ENCODE data around the gene MSX1. TPM values are rescaled to one million over a fixed set of nuclear protein-coding genes. Genes with fewer than 3 reads are reported as not detected.

The MSX1 gene
- total RNA-seq, 1 donor from 2014 or later = 0.15 TPM

GRCh38 chr4:4869731-4870571 is 10.5 kb downstream of the MSX1 start:
- DNase-seq (ENCODE audit: low read depth) = no peak

- no peak for DNase-seq (ENCODE audit: low read depth)
These were observed 11.2 kb downstream of the MSX1 start for GRCh38 chr4:4870576-4871241.

GRCh38 chr4:4871242-4871572 is 11.7 kb downstream of the MSX1 start:
- DNase-seq (ENCODE audit: low read depth) = no peak

GRCh38 chr4:4871573-4872313 is 12.3 kb downstream of the MSX1 start:
- no peak for DNase-seq (ENCODE audit: low read depth)

GRCh38 chr4:4872314-4872903 is 12.9 kb downstream of the MSX1 start:
- DNase-seq (ENCODE audit: low read depth) = no peak

- DNase-seq (ENCODE audit: low read depth) = no peak
These were observed 13.7 kb downstream of the MSX1 start for GRCh38 chr4:4873203-4873602.

- DNase-seq (ENCODE audit: low read depth) = no peak
These were observed 14.8 kb downstream of the MSX1 start for GRCh38 chr4:4874254-4874653.

- DNase-seq (ENCODE audit: low read depth) = no peak
These were observed 15.7 kb downstream of the MSX1 start for GRCh38 chr4:4875147-4875546.

GRCh38 chr4:4875611-4876010 is 16.1 kb downstream of the MSX1 start:
- no peak for DNase-seq (ENCODE audit: low read depth)

- no peak for DNase-seq (ENCODE audit: low read depth)
These were observed 17.6 kb downstream of the MSX1 start for GRCh38 chr4:4876945-4877661.

GRCh38 chr4:4880492-4880891 is 21.0 kb downstream of the MSX1 start:
- DNase-seq (ENCODE audit: low read depth) = no peak

- DNase-seq (ENCODE audit: low read depth) = no peak
These were observed 22.0 kb downstream of the MSX1 start for GRCh38 chr4:4881432-4881831.

GRCh38 chr4:4884611-4885010 is 25.1 kb downstream of the MSX1 start:
- no peak for DNase-seq (ENCODE audit: low read depth)

- no peak for DNase-seq (ENCODE audit: low read depth)
These were observed 28.0 kb downstream of the MSX1 start for GRCh38 chr4:4887426-4887825.

- DNase-seq (ENCODE audit: low read depth) = no peak
These were observed 29.2 kb downstream of the MSX1 start for GRCh38 chr4:4888695-4889094.

- no peak for DNase-seq (ENCODE audit: low read depth)
These were observed 30.3 kb downstream of the MSX1 start for GRCh38 chr4:4889781-4890180.

GRCh38 chr4:4890574-4891255 is 31.2 kb downstream of the MSX1 start:
- no peak for DNase-seq (ENCODE audit: low read depth)

- no peak for DNase-seq (ENCODE audit: low read depth)
These were observed 34.3 kb downstream of the MSX1 start for GRCh38 chr4:4893721-4894120.

- DNase-seq (ENCODE audit: low read depth) = no peak
These were observed 39.9 kb downstream of the MSX1 start for GRCh38 chr4:4899202-4899925.

- DNase-seq (ENCODE audit: low read depth) = no peak
These were observed 42.4 kb downstream of the MSX1 start for GRCh38 chr4:4901877-4902276.
